Measurements from ENCODE around the gene ADAP2. TPM values are rescaled to one million over a fixed set of nuclear protein-coding genes. Genes with fewer than 3 reads are reported as not detected.

Gene ADAP2
- total RNA-seq, 2 experiments from 2014 or later, result 1.4 to 2.6 TPM

DNA sequence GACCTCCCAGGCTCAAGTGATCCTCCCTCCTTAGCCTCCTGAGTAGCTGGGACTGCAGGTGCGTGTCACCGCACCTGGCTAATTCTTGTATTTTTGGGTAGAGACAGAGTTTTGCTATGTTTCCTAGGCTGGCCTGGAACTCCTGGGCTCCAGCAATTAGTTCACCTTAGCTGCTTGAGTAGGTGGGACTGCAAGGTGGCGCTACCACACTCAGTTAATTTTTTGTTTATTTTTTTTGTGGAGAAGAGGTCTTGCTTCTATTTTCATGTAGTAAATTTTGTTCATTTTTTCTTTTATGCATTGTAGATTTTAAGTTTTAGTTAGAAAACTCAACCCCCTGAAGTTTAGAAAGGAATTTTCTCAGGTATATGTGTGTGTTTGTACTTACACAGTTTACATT lies 70.8 kb downstream of the ADAP2 start:
- BruUV-seq (replicated peaks), result no TSS peak
- ChIA-PET CTCF (ENCODE audit: unreplicated experiment) (no interaction called here), POLR2A (interaction anchor here (0.7 kb wide), 1 partner anchor 663 kb away, joined by 3 read pairs; no protein-coding TSS in a partner anchor)
- no peak overlapping the region for H3K4me3 ChIP-seq (ENCODE audit: low read depth, low read length, poor library complexity, severe bottlenecking)
- no peak overlapping the region for H2AFZ ChIP-seq (ENCODE audit: low read length)
- no peaks in the 10 kb centered on the region for H4K20me1 ChIP-seq (ENCODE audit: insufficient read depth, low read length)
- TF ChIP-seq, protein P1, sequence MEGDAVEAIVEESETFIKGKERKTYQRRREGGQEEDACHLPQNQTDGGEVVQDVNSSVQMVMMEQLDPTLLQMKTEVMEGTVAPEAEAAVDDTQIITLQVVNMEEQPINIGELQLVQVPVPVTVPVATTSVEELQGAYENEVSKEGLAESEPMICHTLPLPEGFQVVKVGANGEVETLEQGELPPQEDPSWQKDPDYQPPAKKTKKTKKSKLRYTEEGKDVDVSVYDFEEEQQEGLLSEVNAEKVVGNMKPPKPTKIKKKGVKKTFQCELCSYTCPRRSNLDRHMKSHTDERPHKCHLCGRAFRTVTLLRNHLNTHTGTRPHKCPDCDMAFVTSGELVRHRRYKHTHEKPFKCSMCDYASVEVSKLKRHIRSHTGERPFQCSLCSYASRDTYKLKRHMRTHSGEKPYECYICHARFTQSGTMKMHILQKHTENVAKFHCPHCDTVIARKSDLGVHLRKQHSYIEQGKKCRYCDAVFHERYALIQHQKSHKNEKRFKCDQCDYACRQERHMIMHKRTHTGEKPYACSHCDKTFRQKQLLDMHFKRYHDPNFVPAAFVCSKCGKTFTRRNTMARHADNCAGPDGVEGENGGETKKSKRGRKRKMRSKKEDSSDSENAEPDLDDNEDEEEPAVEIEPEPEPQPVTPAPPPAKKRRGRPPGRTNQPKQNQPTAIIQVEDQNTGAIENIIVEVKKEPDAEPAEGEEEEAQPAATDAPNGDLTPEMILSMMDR (conservative IDR thresholded peaks at IDR 0.05; ENCODE audit: low read length), result peak; percentile 46
- no peak for TF ChIP-seq EZH2phosphoT487 (IDR thresholded peaks at IDR 0.05; ENCODE audit: borderline replicate concordance, low read depth, low read length)
- no peaks in the 10 kb centered on the region for H3K9me2 ChIP-seq (ENCODE audit: insufficient read depth, low read length)
- no peak overlapping the region for H3K27ac ChIP-seq (ENCODE audit: low read depth, low read length, poor library complexity, severe bottlenecking)
- intact Hi-C loops (cut with micrococcal nuclease; ENCODE audit: unreplicated experiment), result no loop called here
- no peaks in the 10 kb centered on the region for H3K36me3 ChIP-seq (ENCODE audit: insufficient read depth, low read length)
- H3K4me2 ChIP-seq (ENCODE audit: low read length), result no peak overlapping the region
- no peak for DNase-seq (ENCODE audit: low spot score)
- H3K4me1 ChIP-seq (ENCODE audit: insufficient read depth, low read length, poor library complexity, severe bottlenecking), result no peaks in the 10 kb centered on the region
- no peaks in the 10 kb centered on the region for H3K9me3 ChIP-seq (ENCODE audit: low read length)
- H3K79me2 ChIP-seq (ENCODE audit: insufficient read depth, low read depth, low read length), result no peaks in the 10 kb centered on the region

DNA sequence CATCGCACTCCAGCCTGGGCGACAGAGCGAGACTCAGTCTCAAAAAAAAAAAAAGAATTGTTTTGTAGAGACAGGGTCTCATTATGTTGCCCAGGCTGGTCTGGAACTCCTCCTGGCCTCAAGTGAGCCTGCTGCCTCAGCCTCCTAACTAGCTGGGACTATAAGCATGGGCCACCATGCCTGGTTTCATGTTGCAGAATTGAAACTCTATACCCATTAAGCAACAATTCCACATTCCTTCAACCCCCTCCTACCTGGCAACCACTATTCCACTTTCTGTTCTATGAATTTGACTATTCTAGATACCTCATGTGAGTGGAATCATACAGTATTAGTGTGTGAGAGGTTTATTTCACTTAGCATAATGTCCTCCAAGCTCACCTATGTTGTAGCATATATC lies 73.6 kb downstream of the ADAP2 start:
- no peak for TF ChIP-seq EZH2phosphoT487 (IDR thresholded peaks at IDR 0.05; ENCODE audit: borderline replicate concordance, low read depth, low read length)
- TF ChIP-seq, protein P1 (conservative IDR thresholded peaks at IDR 0.05; ENCODE audit: low read length), result no peak
- POLR2A ChIA-PET, result no interaction called here

DNA sequence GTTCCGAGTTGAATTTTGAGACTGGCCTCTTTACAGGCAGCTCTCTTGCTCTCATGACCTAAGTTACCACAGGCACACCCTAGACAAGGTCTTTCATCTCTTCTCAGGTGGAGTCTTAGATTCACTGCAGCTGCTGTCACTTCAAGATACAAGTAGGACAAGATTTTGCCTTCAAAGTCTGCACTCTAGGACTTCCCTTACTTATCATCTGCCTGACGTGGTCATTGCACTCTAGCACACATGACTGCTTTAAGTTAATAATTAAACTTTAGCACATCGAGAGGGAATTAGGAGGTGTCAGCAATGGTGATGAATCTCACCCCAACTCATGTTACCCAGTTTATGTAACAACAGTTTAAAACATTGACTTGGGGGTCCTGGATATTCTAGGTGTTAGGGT lies 74.7 kb downstream of the ADAP2 start:
- intact Hi-C loops (cut with micrococcal nuclease; ENCODE audit: unreplicated experiment), result no loop called here
- H3K36me3 ChIP-seq (ENCODE audit: insufficient read depth, low read length), result no peaks in the 10 kb centered on the region
- CTCF ChIA-PET (ENCODE audit: unreplicated experiment), result no interaction called here
- H3K4me2 ChIP-seq (ENCODE audit: low read length), result no peak overlapping the region
- BruUV-seq (replicated peaks), result no TSS peak
- TF ChIP-seq, protein P1 (conservative IDR thresholded peaks at IDR 0.05; ENCODE audit: low read length), result no peak
- no peak for TF ChIP-seq EZH2phosphoT487 (IDR thresholded peaks at IDR 0.05; ENCODE audit: borderline replicate concordance, low read depth, low read length)
- H3K9me3 ChIP-seq (ENCODE audit: low read length), result no peaks in the 10 kb centered on the region
- H4K20me1 ChIP-seq (ENCODE audit: insufficient read depth, low read length), result no peaks in the 10 kb centered on the region
- DNase-seq (ENCODE audit: low spot score), result no peak
- no peak overlapping the region for H2AFZ ChIP-seq (ENCODE audit: low read length)
- no peaks in the 10 kb centered on the region for H3K4me1 ChIP-seq (ENCODE audit: insufficient read depth, low read length, poor library complexity, severe bottlenecking)
- no peaks in the 10 kb centered on the region for H3K79me2 ChIP-seq (ENCODE audit: insufficient read depth, low read depth, low read length)
- POLR2A ChIA-PET, result interaction anchor here (1.4 kb wide), 1 partner anchor 9 kb away, joined by 3 read pairs; no protein-coding TSS in a partner anchor
- H3K9me2 ChIP-seq (ENCODE audit: insufficient read depth, low read length), result no peaks in the 10 kb centered on the region
- H3K4me3 ChIP-seq (ENCODE audit: low read depth, low read length, poor library complexity, severe bottlenecking), result no peak overlapping the region
- H3K27ac ChIP-seq (ENCODE audit: low read depth, low read length, poor library complexity, severe bottlenecking), result no peak overlapping the region

More for the DNA sequence above, 73.6 kb downstream of the ADAP2 start:
- CTCF ChIA-PET (ENCODE audit: unreplicated experiment), result no interaction called here
- H3K79me2 ChIP-seq (ENCODE audit: insufficient read depth, low read depth, low read length), result no peaks in the 10 kb centered on the region
- intact Hi-C loops (cut with micrococcal nuclease; ENCODE audit: unreplicated experiment), result no loop called here
- no peak overlapping the region for H3K4me3 ChIP-seq (ENCODE audit: low read depth, low read length, poor library complexity, severe bottlenecking)
- no peaks in the 10 kb centered on the region for H3K9me3 ChIP-seq (ENCODE audit: low read length)
- H4K20me1 ChIP-seq (ENCODE audit: insufficient read depth, low read length), result no peaks in the 10 kb centered on the region
- H3K27ac ChIP-seq (ENCODE audit: low read depth, low read length, poor library complexity, severe bottlenecking), result no peak overlapping the region
- H3K36me3 ChIP-seq (ENCODE audit: insufficient read depth, low read length), result no peaks in the 10 kb centered on the region
- no peak overlapping the region for H3K4me2 ChIP-seq (ENCODE audit: low read length)
- no peaks in the 10 kb centered on the region for H3K4me1 ChIP-seq (ENCODE audit: insufficient read depth, low read length, poor library complexity, severe bottlenecking)
- H3K9me2 ChIP-seq (ENCODE audit: insufficient read depth, low read length), result no peaks in the 10 kb centered on the region
- DNase-seq (ENCODE audit: low spot score), result no peak
- H2AFZ ChIP-seq (ENCODE audit: low read length), result no peak overlapping the region
- no TSS peak for BruUV-seq (replicated peaks)
